GM12878 (cell line): ENCODE measurements around the gene PDIA3.

ENCODE experiments used
- CREM ChIP-seq: IDR thresholded peaks from 2 replicates; pipeline ENCODE4 v1.6.1; 2014; ENCODE audit warnings: antibody characterized with exemption, low read depth
- CTCF ChIP-seq, 3 experiments: IDR thresholded peaks in 2 of 3; conservative IDR thresholded peaks in 1 of 3; 2 replicates each; pipeline ENCODE4 v1.5.1; 2011; ENCODE audit warnings: low read depth in 3 of 3, low read length in 3 of 3, mild to moderate bottlenecking in 3 of 3, control low read depth in 2 of 3, moderate library complexity in 2 of 3, inconsistent platforms in 1 of 3, mixed read lengths in 1 of 3; ENCODE audit not compliant: control insufficient read depth in 2 of 3, insufficient read depth in 1 of 3; ENCODE audit errors: extremely low read depth in 1 of 3
- EP300 ChIP-seq, 2 experiments: fragments of 150-350 bp in 1 of 2; IDR thresholded peaks; 2 replicates each; pipeline ENCODE4 v1.6.1; 2011 to 2012; ENCODE audit warnings: low read depth in 2 of 2, low read length in 2 of 2, borderline replicate concordance in 1 of 2, improper control_type of control experiment in 1 of 2, inconsistent platforms in 1 of 2; ENCODE audit not compliant: control insufficient read depth in 1 of 2
- HDAC6 ChIP-seq: fragments of 200-600 bp; sonication (generic); IDR thresholded peaks from one replicate; pipeline ENCODE4 v1.8.0; 2017; ENCODE audit warnings: antibody characterized with exemption; ENCODE audit not compliant: unreplicated experiment
- REST ChIP-seq: IDR thresholded peaks from 2 replicates; pipeline ENCODE4 v1.6.1; 2012; ENCODE audit warnings: mild to moderate bottlenecking, low read depth, low read length
- SMAD5 ChIP-seq: IDR thresholded peaks from 2 replicates; pipeline ENCODE4 v1.6.1; 2016; ENCODE audit warnings: antibody characterized with exemption, low read depth
- TBL1XR1 ChIP-seq: IDR thresholded peaks from 2 replicates; pipeline ENCODE4 v1.6.1; 2012; ENCODE audit warnings: low read depth, low read length, improper control_type of control experiment

GRCh38 chr15:43775411-43775965, 29.2 kb downstream of the PDIA3 start:
- no peak for TF ChIP-seq REST
- no peak for TF ChIP-seq CREM
- TF ChIP-seq TBL1XR1 = no peak
- peak in 2 of 3 experiments; percentile 20 to 30; a peak in 2 of 6 replicates for TF ChIP-seq CTCF (IDR thresholded peaks at IDR 0.05 in 2 of 3, conservative IDR thresholded peaks at IDR 0.05 in 1 of 3; ENCODE audit: control insufficient read depth in 2 of 3, extremely low read depth in 1 of 3, insufficient read depth in 1 of 3, low read depth in 3 of 3, low read length in 3 of 3)
- no peak for TF ChIP-seq HDAC6
- TF ChIP-seq SMAD5 = no peak
- no peak for TF ChIP-seq EP300 (IDR thresholded peaks at IDR 0.05; ENCODE audit: borderline replicate concordance in 1 of 2, control insufficient read depth in 1 of 2, low read depth in 2 of 2, low read length in 2 of 2)
